Neural cell (in vitro differentiated cells): ENCODE data around the gene SH3RF3. TPM values are rescaled to one million over a fixed set of nuclear protein-coding genes. Genes with fewer than 3 reads are reported as not detected.

ENCODE experiments used
- H2AFZ ChIP-seq: fragments of 200-600, 300-800 bp; sonication (generic), shearing (Covaris generic); 2 replicates; pipeline ENCODE4 v1.6.0; 2014; ENCODE audit warnings: low read depth, mild to moderate bottlenecking, antibody characterized with exemption, low read length, moderate library complexity
- H3F3A ChIP-seq: fragments of 200-600 bp; shearing (Covaris generic); 2 replicates; pipeline ENCODE4 v1.6.1; 2016; ENCODE audit warnings: mild to moderate bottlenecking, moderate library complexity, mixed read lengths, antibody characterized with exemption, low read length; ENCODE audit not compliant: insufficient read depth, poor library complexity, severe bottlenecking
- H3K27ac ChIP-seq: fragments of 200-600, 300-800 bp; sonication (generic), shearing (Covaris generic); 2 replicates; pipeline ENCODE4 v1.5.1; 2014; ENCODE audit warnings: mild to moderate bottlenecking, low read length, moderate library complexity
- H3K27me3 ChIP-seq: fragments of 300-800, 200-600 bp; sonication (generic), shearing (Covaris generic); 2 replicates; pipeline ENCODE4 v1.6.0; 2014; ENCODE audit warnings: mild to moderate bottlenecking, low read depth, low read length, moderate library complexity; ENCODE audit not compliant: insufficient read depth
- H3K36me3 ChIP-seq: fragments of 300-800, 200-600 bp; sonication (generic), shearing (Covaris generic); 2 replicates; pipeline ENCODE4 v1.5.1; 2014; ENCODE audit warnings: mild to moderate bottlenecking, antibody characterized with exemption, low read length, moderate library complexity; ENCODE audit not compliant: insufficient read depth
- H3K4me2 ChIP-seq: fragments of 300-800, 200-600 bp; sonication (generic), shearing (Covaris generic); 2 replicates; pipeline ENCODE4 v1.6.0; 2014; ENCODE audit warnings: mild to moderate bottlenecking, low read length
- H3K4me3 ChIP-seq: fragments of 300-800, 200-600 bp; sonication (generic), shearing (Covaris generic); 2 replicates; pipeline ENCODE4 v1.5.1; 2014; ENCODE audit warnings: mild to moderate bottlenecking, low read length, moderate library complexity
- H3K79me2 ChIP-seq: fragments of 200-600 bp; shearing (Covaris generic); replicated peaks from 2 replicates; pipeline ENCODE4 v1.6.0; 2014; ENCODE audit warnings: mild to moderate bottlenecking, low read length, moderate library complexity; ENCODE audit not compliant: insufficient read depth
- H3K9ac ChIP-seq: fragments of 300-800, 200-600 bp; sonication (generic), shearing (Covaris generic); 2 replicates; pipeline ENCODE4 v1.6.1; 2016; ENCODE audit warnings: mild to moderate bottlenecking, low read length, mixed read lengths
- H3K9me2 ChIP-seq: fragments of 200-600 bp; shearing (Covaris generic); 2 replicates; pipeline ENCODE4 v1.6.1; 2016; ENCODE audit warnings: mild to moderate bottlenecking, low read length, mixed read lengths; ENCODE audit not compliant: insufficient read depth
- H3K9me3 ChIP-seq: fragments of 200-600, 300-800 bp; sonication (generic), shearing (Covaris generic); 2 replicates; pipeline ENCODE4 v1.6.1; 2016; ENCODE audit warnings: mild to moderate bottlenecking, mixed run types, low read length, moderate library complexity, mixed read lengths
- H4K20me1 ChIP-seq: fragments of 200-600 bp; shearing (Covaris generic); 2 replicates; pipeline ENCODE4 v1.6.1; 2016; ENCODE audit warnings: mild to moderate bottlenecking, mixed run types; ENCODE audit not compliant: insufficient read depth
- CTCF ChIP-seq: fragments of 450-650 bp; IDR thresholded peaks from 2 replicates; pipeline ENCODE4 v1.5.1; 2014; ENCODE audit warnings: antibody characterized with exemption, mild to moderate bottlenecking, moderate library complexity; ENCODE audit not compliant: poor library complexity, severe bottlenecking
- EP300 ChIP-seq: fragments of 450-650 bp; conservative IDR thresholded peaks from 2 replicates; pipeline ENCODE4 v1.6.1; 2014; ENCODE audit warnings: antibody characterized with exemption, mild to moderate bottlenecking, moderate library complexity; ENCODE audit not compliant: poor library complexity, severe bottlenecking
- EZH2 ChIP-seq: fragments of 200-600, 300-800 bp; shearing (Covaris generic), sonication (generic); IDR thresholded peaks from 2 replicates; pipeline ENCODE4 v1.6.1; 2014; ENCODE audit warnings: antibody characterized with exemption, low read length, borderline replicate concordance, mild to moderate bottlenecking; ENCODE audit not compliant: insufficient read depth, poor library complexity, severe bottlenecking
- MXI1 ChIP-seq: fragments of 450-650 bp; conservative IDR thresholded peaks from 2 replicates; pipeline ENCODE4 v1.6.1; 2014; ENCODE audit warnings: antibody characterized with exemption, mild to moderate bottlenecking; ENCODE audit not compliant: poor library complexity, severe bottlenecking
- POLR2AphosphoS5 ChIP-seq: IDR thresholded peaks from 2 replicates; pipeline ENCODE4 v1.6.1; 2012
- RAD21 ChIP-seq: fragments of 450-650 bp; conservative IDR thresholded peaks from 2 replicates; pipeline ENCODE4 v1.6.1; 2014; ENCODE audit warnings: antibody characterized with exemption, mild to moderate bottlenecking, moderate library complexity
- SMC3 ChIP-seq: fragments of 450-650 bp; conservative IDR thresholded peaks from 2 replicates; pipeline ENCODE4 v1.6.1; 2014; ENCODE audit warnings: antibody characterized with exemption, mild to moderate bottlenecking, moderate library complexity; ENCODE audit not compliant: poor library complexity
- TAF1 ChIP-seq: IDR thresholded peaks from 2 replicates; pipeline ENCODE4 v1.6.1; 2012; ENCODE audit warnings: low read depth
- polyA plus RNA-seq: library from polyadenylated mRNA; depleted of rRNA; stranded (reverse); fragments of >200 nt; gene quantifications from 2 replicates; pipeline ENCODE4 v1.2.3, GENCODE V29; 2014
- TF ChIP-seq, protein P1 (sequence below): IDR thresholded peaks from 2 replicates; pipeline ENCODE4 v1.6.1; 2012; ENCODE audit warnings: borderline replicate concordance

SH3RF3 gene
- polyA plus RNA-seq, 1 donor from 2014 or later: 0.53 TPM

DNA sequence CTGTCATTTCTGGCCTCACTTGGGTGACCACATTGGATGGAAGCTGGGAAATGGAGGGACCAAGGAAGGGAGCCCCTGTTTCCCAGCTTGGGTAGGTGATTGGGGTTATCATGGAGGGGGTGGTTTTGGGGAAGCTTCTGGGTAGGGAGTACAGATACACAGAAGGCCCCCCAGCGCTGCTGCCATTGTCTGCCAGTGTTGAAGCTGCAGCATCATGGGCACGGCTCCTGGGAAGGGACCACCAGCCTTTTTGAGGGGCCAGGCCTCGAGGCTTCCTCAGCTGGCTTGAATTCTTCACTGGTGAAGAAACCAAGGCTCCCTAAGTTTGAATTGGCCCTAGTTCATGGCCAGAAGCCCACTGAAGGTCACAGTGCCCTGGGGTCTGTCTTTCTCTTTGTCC, 25.2 kb downstream of the SH3RF3 start:
- no peak overlapping the region for H2AFZ ChIP-seq
- no peak overlapping the region for H3K4me3 ChIP-seq
- no peak for TF ChIP-seq CTCF
- TF ChIP-seq MXI1: no peak
- TF ChIP-seq RAD21: no peak
- TF ChIP-seq, protein P1, sequence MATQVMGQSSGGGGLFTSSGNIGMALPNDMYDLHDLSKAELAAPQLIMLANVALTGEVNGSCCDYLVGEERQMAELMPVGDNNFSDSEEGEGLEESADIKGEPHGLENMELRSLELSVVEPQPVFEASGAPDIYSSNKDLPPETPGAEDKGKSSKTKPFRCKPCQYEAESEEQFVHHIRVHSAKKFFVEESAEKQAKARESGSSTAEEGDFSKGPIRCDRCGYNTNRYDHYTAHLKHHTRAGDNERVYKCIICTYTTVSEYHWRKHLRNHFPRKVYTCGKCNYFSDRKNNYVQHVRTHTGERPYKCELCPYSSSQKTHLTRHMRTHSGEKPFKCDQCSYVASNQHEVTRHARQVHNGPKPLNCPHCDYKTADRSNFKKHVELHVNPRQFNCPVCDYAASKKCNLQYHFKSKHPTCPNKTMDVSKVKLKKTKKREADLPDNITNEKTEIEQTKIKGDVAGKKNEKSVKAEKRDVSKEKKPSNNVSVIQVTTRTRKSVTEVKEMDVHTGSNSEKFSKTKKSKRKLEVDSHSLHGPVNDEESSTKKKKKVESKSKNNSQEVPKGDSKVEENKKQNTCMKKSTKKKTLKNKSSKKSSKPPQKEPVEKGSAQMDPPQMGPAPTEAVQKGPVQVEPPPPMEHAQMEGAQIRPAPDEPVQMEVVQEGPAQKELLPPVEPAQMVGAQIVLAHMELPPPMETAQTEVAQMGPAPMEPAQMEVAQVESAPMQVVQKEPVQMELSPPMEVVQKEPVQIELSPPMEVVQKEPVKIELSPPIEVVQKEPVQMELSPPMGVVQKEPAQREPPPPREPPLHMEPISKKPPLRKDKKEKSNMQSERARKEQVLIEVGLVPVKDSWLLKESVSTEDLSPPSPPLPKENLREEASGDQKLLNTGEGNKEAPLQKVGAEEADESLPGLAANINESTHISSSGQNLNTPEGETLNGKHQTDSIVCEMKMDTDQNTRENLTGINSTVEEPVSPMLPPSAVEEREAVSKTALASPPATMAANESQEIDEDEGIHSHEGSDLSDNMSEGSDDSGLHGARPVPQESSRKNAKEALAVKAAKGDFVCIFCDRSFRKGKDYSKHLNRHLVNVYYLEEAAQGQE: no peak
- no peak for TF ChIP-seq SMC3
- TF ChIP-seq EZH2: no peak
- TF ChIP-seq EP300: no peak
- no peak for TF ChIP-seq POLR2AphosphoS5
- H3F3A ChIP-seq: no peaks in the 10 kb centered on the region
- no peaks in the 10 kb centered on the region for H3K79me2 ChIP-seq
- no peaks in the 10 kb centered on the region for H3K9me2 ChIP-seq
- H3K9me3 ChIP-seq: no peaks in the 10 kb centered on the region
- no peaks in the 10 kb centered on the region for H4K20me1 ChIP-seq
- H3K36me3 ChIP-seq: no peaks in the 10 kb centered on the region
- H3K27me3 ChIP-seq: no peaks in the 10 kb centered on the region
- H3K27ac ChIP-seq: no peak overlapping the region
- H3K4me2 ChIP-seq: no peak overlapping the region
- H3K9ac ChIP-seq: no peak overlapping the region

DNA sequence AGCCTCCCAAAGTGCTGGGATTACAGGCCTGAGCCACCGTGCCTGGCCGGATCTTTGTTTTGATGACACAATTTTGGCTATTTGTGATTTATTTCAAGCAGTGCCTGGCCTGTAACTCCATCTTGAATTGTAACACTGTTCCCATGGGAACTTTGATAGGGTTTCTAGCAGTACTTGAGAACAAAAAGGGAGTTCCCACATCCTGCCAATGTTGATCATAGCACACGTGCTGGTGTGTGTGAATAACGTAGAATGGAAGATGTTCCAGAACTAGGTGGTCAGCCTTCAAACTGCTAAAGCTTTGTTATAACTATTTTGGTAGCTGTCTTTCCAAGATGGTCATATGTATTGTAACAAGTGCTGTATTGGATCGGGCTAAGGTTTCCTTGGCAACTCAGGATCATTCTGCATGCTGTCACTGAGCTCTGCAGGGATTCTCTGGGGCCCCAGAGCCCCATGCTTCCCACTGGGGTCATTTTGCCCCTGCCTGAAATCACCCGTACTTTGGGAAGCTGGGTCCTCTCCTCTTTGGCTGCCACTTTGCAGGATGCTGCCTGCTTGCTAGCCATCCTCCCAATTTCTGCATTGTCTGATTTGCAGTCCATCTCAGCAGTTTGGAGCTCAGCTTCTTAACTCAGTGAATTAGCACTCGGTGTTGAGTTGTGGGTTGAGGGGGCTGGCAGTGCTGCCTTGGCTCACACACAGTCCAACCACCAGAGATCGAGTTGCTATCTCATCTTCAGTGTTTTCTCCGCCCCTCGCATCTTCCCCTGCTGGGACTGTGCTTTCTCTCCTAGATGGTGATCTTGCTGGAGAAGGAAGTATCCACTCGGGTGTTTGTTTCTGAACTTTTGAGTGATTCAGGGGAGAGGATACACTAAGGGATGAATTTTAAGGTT, 26.8 kb downstream of the SH3RF3 start:
- Histone ChIP-seq H4K20me1 (no peaks in the 10 kb centered on the region), H3K4me3 (no peak overlapping the region), H2AFZ (no peak overlapping the region), H3K79me2 (no peaks in the 10 kb centered on the region), H3K9me3 (no peaks in the 10 kb centered on the region), H3K4me2 (no peak overlapping the region), H3F3A (no peaks in the 10 kb centered on the region), H3K27me3 (no peaks in the 10 kb centered on the region), H3K9ac (no peak overlapping the region), H3K9me2 (no peaks in the 10 kb centered on the region), H3K27ac (no peak overlapping the region), H3K36me3 (no peaks in the 10 kb centered on the region)
- TF ChIP-seq SMC3 (no peak), POLR2AphosphoS5 (no peak), EP300 (no peak), CTCF (no peak), TAF1 (no peak), MXI1 (no peak), EZH2 (no peak), RAD21 (no peak)
- TF ChIP-seq, protein P1: no peak
